Measurements from ENCODE around the gene RTN1. TPM values are rescaled to one million over a fixed set of nuclear protein-coding genes. Genes with fewer than 3 reads are reported as not detected.

RTN1 gene
- polyA plus RNA-seq, 1 experiment: 0.36 TPM

GRCh38 chr14:59869381-59870255 lies 958 bp downstream of the RTN1 start:
- TF ChIP-seq CTCF (IDR thresholded peaks at IDR 0.05; ENCODE audit: insufficient read depth, low read depth, low read length): no peak
- POLR2A ChIA-PET: no interaction called here
- peaks cover 10% of the 10 kb centered on the region for H3K27me3 ChIP-seq (ENCODE audit: control insufficient read depth, insufficient read depth, low read length)
- DNase-seq (ENCODE audit: low read depth): no peak
- H3K36me3 ChIP-seq (ENCODE audit: control insufficient read depth, insufficient read depth, low read length): no peaks in the 10 kb centered on the region
- H3K4me3 ChIP-seq (ENCODE audit: low read depth, low read length): no peak overlapping the region
- CTCF ChIA-PET: no interaction called here

GRCh38 chr14:59868021-59868420 lies 2.6 kb downstream of the RTN1 start:
- no peak for TF ChIP-seq CTCF (IDR thresholded peaks at IDR 0.05; ENCODE audit: insufficient read depth, low read depth, low read length)
- Histone ChIP-seq H3K27me3 (ENCODE audit: control insufficient read depth, insufficient read depth, low read length) (peaks cover 10% of the 10 kb centered on the region), H3K4me3 (ENCODE audit: low read depth, low read length) (no peak overlapping the region), H3K36me3 (ENCODE audit: control insufficient read depth, insufficient read depth, low read length) (no peaks in the 10 kb centered on the region)
- ChIA-PET POLR2A (no interaction called here), CTCF (no interaction called here)
- DNase-seq (ENCODE audit: low read depth): no peak

GRCh38 chr14:59863806-59864525 lies 6.6 kb downstream of the RTN1 start:
- ChIA-PET POLR2A (no interaction called here), CTCF (no interaction called here)
- Histone ChIP-seq H3K4me3 (ENCODE audit: low read depth, low read length) (no peak overlapping the region), H3K36me3 (ENCODE audit: control insufficient read depth, insufficient read depth, low read length) (no peaks in the 10 kb centered on the region), H3K27me3 (ENCODE audit: control insufficient read depth, insufficient read depth, low read length) (no peaks in the 10 kb centered on the region)
- no peak for TF ChIP-seq CTCF (IDR thresholded peaks at IDR 0.05; ENCODE audit: insufficient read depth, low read depth, low read length)
- no peak for DNase-seq (ENCODE audit: low read depth)

GRCh38 chr14:59857328-59857727 lies 13.2 kb downstream of the RTN1 start:
- ChIA-PET POLR2A (no interaction called here), CTCF (no interaction called here)
- DNase-seq (ENCODE audit: low read depth): no peak
- no peaks in the 10 kb centered on the region for H3K27me3 ChIP-seq (ENCODE audit: control insufficient read depth, insufficient read depth, low read length)
- no peak overlapping the region for H3K4me3 ChIP-seq (ENCODE audit: low read depth, low read length)
- TF ChIP-seq CTCF (IDR thresholded peaks at IDR 0.05; ENCODE audit: insufficient read depth, low read depth, low read length): no peak
- H3K36me3 ChIP-seq (ENCODE audit: control insufficient read depth, insufficient read depth, low read length): no peaks in the 10 kb centered on the region

GRCh38 chr14:59852350-59852749 lies 18.2 kb downstream of the RTN1 start:
- no peak for TF ChIP-seq CTCF (IDR thresholded peaks at IDR 0.05; ENCODE audit: insufficient read depth, low read depth, low read length)
- no peak for DNase-seq (ENCODE audit: low read depth)

More at GRCh38 chr14:59852350-59852749, 18.2 kb downstream of the RTN1 start:
- Histone ChIP-seq H3K27me3 (ENCODE audit: control insufficient read depth, insufficient read depth, low read length) (no peaks in the 10 kb centered on the region), H3K4me3 (ENCODE audit: low read depth, low read length) (no peak overlapping the region), H3K36me3 (ENCODE audit: control insufficient read depth, insufficient read depth, low read length) (no peaks in the 10 kb centered on the region)
- CTCF ChIA-PET: no interaction called here
- POLR2A ChIA-PET: no interaction called here
